NCI-H1417 (cell line): ENCODE measurements around the gene ENSA.
A peak's percentile ranks its signal among the peaks of the same experiment; 100 is the strongest.
"Not testable (repeated sequence)": the region's sequence is repeated elsewhere in the genome, so short reads cannot be mapped to it uniquely, and the experiment has no call there.

Experiments used
- DNase-seq, 3 experiments: peaks; one replicate each; lab custom pipeline; 2025; lab: John Stamatoyannopoulos, UW

ENSA gene

GRCh38 chr1:150621497-150622302 is 7.7 kb downstream of the ENSA start:
- peak in 2 of 3 experiments; percentile 31 to 42 for DNase-seq

GRCh38 chr1:150620919-150621318 is 8.5 kb downstream of the ENSA start:
- DNase-seq = no peak

- peak in 1 of 3 experiments; percentile 18 for DNase-seq
These were observed 9.6 kb downstream of the ENSA start for GRCh38 chr1:150619576-150620509.

- no peak for DNase-seq
These were observed 13.8 kb downstream of the ENSA start for GRCh38 chr1:150615346-150616201.

GRCh38 chr1:150613061-150613920 is 16.1 kb downstream of the ENSA start:
- DNase-seq = peak in 2 of 3 experiments; percentile 24 to 60

- no peak for DNase-seq
These were observed 17.4 kb downstream of the ENSA start for GRCh38 chr1:150612014-150612345.

- DNase-seq = no peak
These were observed 18.8 kb downstream of the ENSA start for GRCh38 chr1:150610576-150610975.

- no peak for DNase-seq
These were observed 19.7 kb downstream of the ENSA start for GRCh38 chr1:150609732-150610131.

GRCh38 chr1:150606463-150607142 is 22.8 kb downstream of the ENSA start:
- no peak for DNase-seq

- not testable (repeated sequence) for DNase-seq
These were observed 24.0 kb downstream of the ENSA start for GRCh38 chr1:150605451-150605731.

GRCh38 chr1:150604226-150604588 is 25.2 kb downstream of the ENSA start:
- DNase-seq = no peak

GRCh38 chr1:150603711-150604110 is 25.7 kb downstream of the ENSA start:
- DNase-seq = no peak

GRCh38 chr1:150602372-150602771 is 27.0 kb downstream of the ENSA start:
- DNase-seq = not testable (repeated sequence)

- no peak for DNase-seq
These were observed 27.9 kb downstream of the ENSA start for GRCh38 chr1:150601540-150601939.

- DNase-seq = not testable (repeated sequence)
These were observed 31.1 kb downstream of the ENSA start for GRCh38 chr1:150598346-150598745.

- no peak for DNase-seq
These were observed 32.4 kb downstream of the ENSA start for GRCh38 chr1:150596976-150597375.

GRCh38 chr1:150596095-150596892 is 33.1 kb downstream of the ENSA start:
- no peak for DNase-seq

GRCh38 chr1:150582371-150582770 is 47.0 kb downstream of the ENSA start:
- no peak for DNase-seq

- DNase-seq = not testable (repeated sequence)
These were observed 47.5 kb downstream of the ENSA start for GRCh38 chr1:150581962-150582361.

- not testable (repeated sequence) for DNase-seq
These were observed 48.0 kb downstream of the ENSA start for GRCh38 chr1:150581437-150581836.
